Tibial artery (tissue), 4 donors: Measurements from ENCODE around the gene APP.

Source experiments
- DNase-seq, 2 donors: peaks; one replicate each; pipeline ENCODE4 v3.0.0-alpha.2; 2019
- H3K27ac ChIP-seq, 2 donors: fragments of 200-600 bp; sonication (generic) in 1 of 2; 1 replicate in 1 of 2; 2 replicates in 1 of 2; pipeline ENCODE4 v1.5.1; 2018 to 2019; ENCODE audit warnings: mild to moderate bottlenecking in 1 of 2
- H3K27me3 ChIP-seq, 2 donors: fragments of 200-600 bp; sonication (generic) in 1 of 2; one replicate each; pipeline versions ENCODE4 v1.5.1 to v1.6.0; 2016 to 2019
- H3K36me3 ChIP-seq, 3 donors: fragments of 200-600 bp; sonication (generic) in 2 of 3; one replicate each; pipeline ENCODE4 v1.5.1; 2016 to 2019; ENCODE audit warnings: mild to moderate bottlenecking in 2 of 3
- H3K4me1 ChIP-seq, 4 donors: fragments of 200-600 bp; sonication (generic) in 2 of 4; 1 replicate in 3 of 4; 2 replicates in 1 of 4; pipeline ENCODE4 v1.5.1; 2016 to 2019
- H3K4me3 ChIP-seq, 2 donors: fragments of 200-600 bp; sonication (generic) in 1 of 2; 1 replicate in 1 of 2; 2 replicates in 1 of 2; pipeline ENCODE4 v1.5.1; 2018 to 2019; ENCODE audit warnings: mild to moderate bottlenecking in 2 of 2
- H3K9me3 ChIP-seq, 3 donors: fragments of 200-600 bp; sonication (generic) in 1 of 3; one replicate each; pipeline ENCODE4 v1.5.1; 2016 to 2019
- intact Hi-C: fragments of 100-400 bp; cut with DNase I; formaldehyde crosslinking; loops from one replicate; pipeline ENCODE4 v1.15.0; 2023; ENCODE audit warnings: low total_unique reads
- TF ChIP-seq, protein P1 (sequence below), 2 experiments: fragments of 200-600 bp in 1 of 2; fragments of 450-650 bp in 1 of 2; IDR thresholded peaks; one replicate each; pipeline ENCODE4 v1.5.1; 2017 to 2019; ENCODE audit warnings: antibody characterized with exemption in 2 of 2, mild to moderate bottlenecking in 1 of 2, moderate library complexity in 1 of 2

APP gene

DNA sequence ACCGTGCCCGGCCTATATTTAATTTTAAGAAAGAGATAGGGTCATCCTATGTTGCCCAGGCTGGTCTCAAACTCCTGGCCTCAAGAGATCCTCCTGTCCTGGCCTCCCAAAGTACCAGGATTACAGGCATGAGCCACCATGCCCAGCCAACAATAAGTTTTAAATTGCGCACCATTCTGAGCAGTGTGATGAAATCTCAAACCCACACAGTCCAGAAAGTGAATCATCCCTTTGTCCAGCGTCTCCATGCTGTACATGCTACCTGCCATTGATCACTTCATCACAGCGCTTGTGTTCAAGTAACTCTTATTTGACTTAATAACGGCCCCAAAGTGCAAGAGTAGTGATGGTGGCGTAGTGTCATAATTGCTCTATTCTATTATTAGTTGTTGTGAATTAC is 75.4 kb downstream of the APP start:
- H3K9me3 ChIP-seq = no peaks in the 10 kb centered on the region
- H3K27ac ChIP-seq = no peak overlapping the region
- DNase-seq = no peak
- intact Hi-C loops = no loop called here
- H3K27me3 ChIP-seq = no peaks in the 10 kb centered on the region
- no peak overlapping the region for H3K4me3 ChIP-seq
- TF ChIP-seq, protein P1, sequence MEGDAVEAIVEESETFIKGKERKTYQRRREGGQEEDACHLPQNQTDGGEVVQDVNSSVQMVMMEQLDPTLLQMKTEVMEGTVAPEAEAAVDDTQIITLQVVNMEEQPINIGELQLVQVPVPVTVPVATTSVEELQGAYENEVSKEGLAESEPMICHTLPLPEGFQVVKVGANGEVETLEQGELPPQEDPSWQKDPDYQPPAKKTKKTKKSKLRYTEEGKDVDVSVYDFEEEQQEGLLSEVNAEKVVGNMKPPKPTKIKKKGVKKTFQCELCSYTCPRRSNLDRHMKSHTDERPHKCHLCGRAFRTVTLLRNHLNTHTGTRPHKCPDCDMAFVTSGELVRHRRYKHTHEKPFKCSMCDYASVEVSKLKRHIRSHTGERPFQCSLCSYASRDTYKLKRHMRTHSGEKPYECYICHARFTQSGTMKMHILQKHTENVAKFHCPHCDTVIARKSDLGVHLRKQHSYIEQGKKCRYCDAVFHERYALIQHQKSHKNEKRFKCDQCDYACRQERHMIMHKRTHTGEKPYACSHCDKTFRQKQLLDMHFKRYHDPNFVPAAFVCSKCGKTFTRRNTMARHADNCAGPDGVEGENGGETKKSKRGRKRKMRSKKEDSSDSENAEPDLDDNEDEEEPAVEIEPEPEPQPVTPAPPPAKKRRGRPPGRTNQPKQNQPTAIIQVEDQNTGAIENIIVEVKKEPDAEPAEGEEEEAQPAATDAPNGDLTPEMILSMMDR (IDR thresholded peaks at IDR 0.05) = no peak
- no peaks in the 10 kb centered on the region for H3K36me3 ChIP-seq
- H3K4me1 ChIP-seq = peaks cover 0 to 6% (median 2%) of the 10 kb centered on the region in 4 donors

DNA sequence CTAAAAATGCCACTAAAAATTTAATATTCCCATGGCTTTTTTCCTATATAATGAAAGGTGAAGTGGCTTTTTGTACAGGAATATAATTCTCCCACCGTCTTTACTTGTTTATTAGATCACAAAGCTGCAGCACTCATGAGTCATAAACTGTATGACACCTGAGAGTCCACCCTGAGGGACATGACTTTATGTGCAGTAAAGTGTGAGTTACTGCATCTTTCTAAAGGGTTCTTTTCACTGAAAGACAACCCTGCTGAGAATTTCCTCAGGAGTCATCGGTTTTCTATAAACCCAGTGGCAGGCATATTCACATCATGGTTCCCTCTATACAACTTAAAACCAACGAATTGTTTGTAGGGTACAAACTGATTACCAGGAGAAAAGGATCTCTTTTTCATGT is 77.4 kb downstream of the APP start:
- H3K9me3 ChIP-seq = no peaks in the 10 kb centered on the region
- peaks cover 4 to 6% (median 5%) of the 10 kb centered on the region in 3 donors for H3K36me3 ChIP-seq
- no peak overlapping the region for H3K27ac ChIP-seq
- H3K4me3 ChIP-seq = no peak overlapping the region
- no peak for DNase-seq
- intact Hi-C loops = no loop called here
- TF ChIP-seq, protein P1 (IDR thresholded peaks at IDR 0.05) = no peak
- H3K27me3 ChIP-seq = no peaks in the 10 kb centered on the region
- no peaks in the 10 kb centered on the region for H3K4me1 ChIP-seq

DNA sequence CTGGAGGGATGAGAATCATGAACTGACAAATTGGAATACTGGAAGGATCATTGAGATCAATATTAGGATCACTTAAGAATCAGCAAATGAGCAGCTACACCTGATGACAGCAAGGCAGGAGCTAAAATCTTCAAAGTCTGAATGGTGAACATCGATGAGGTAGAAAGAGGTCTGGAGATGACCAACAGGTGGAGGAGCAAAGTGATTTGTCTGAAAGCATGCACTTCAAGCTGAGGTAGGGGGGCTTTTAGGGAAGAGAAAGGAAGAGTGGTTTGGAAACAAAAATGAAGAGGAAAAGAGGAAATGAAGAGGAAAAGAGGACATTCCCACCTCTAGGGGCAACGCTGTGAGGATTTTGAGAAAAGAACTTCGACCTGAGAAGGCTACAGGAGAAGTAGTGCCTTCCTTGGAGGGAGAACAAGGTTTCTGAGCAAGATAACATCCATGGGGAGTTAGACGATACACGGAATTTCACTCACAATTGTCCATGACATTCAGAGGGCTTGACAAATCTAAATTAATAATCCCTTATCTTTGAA is 79.0 kb downstream of the APP start:
- Histone ChIP-seq H3K36me3 (peaks cover 4 to 6% (median 5%) of the 10 kb centered on the region in 3 donors), H3K9me3 (no peaks in the 10 kb centered on the region), H3K27ac (no peak overlapping the region), H3K4me1 (no peaks in the 10 kb centered on the region), H3K4me3 (no peak overlapping the region), H3K27me3 (no peaks in the 10 kb centered on the region)
- DNase-seq = no peak
- TF ChIP-seq, protein P1 (IDR thresholded peaks at IDR 0.05) = no peak
- intact Hi-C loops = no loop called here

DNA sequence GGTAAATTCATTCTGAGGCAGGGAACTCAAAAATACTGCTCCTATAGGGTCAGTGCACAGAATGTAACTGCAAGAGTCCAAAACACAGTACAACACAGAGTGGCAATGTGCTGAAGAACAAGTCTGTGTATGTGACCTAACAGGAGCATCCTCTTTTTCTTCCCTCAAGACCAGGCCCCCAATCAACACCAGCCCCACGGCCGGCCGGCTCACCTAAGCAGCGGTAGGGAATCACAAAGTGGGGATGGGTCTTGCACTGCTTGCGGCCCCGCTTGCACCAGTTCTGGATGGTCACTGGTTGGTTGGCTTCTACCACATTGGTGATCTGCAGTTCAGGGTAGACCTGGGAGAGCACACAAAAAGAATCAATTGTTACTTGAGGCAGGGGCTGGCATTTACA is 80.8 kb downstream of the APP start:
- H3K36me3 ChIP-seq = peaks cover 4 to 6% (median 5%) of the 10 kb centered on the region in 3 donors
- H3K4me1 ChIP-seq = no peaks in the 10 kb centered on the region
- no peak overlapping the region for H3K4me3 ChIP-seq
- no peak for DNase-seq
- intact Hi-C loops = no loop called here
- TF ChIP-seq, protein P1 (IDR thresholded peaks at IDR 0.05) = no peak
- H3K27ac ChIP-seq = no peak overlapping the region
- H3K27me3 ChIP-seq = no peaks in the 10 kb centered on the region
- H3K9me3 ChIP-seq = no peaks in the 10 kb centered on the region

DNA sequence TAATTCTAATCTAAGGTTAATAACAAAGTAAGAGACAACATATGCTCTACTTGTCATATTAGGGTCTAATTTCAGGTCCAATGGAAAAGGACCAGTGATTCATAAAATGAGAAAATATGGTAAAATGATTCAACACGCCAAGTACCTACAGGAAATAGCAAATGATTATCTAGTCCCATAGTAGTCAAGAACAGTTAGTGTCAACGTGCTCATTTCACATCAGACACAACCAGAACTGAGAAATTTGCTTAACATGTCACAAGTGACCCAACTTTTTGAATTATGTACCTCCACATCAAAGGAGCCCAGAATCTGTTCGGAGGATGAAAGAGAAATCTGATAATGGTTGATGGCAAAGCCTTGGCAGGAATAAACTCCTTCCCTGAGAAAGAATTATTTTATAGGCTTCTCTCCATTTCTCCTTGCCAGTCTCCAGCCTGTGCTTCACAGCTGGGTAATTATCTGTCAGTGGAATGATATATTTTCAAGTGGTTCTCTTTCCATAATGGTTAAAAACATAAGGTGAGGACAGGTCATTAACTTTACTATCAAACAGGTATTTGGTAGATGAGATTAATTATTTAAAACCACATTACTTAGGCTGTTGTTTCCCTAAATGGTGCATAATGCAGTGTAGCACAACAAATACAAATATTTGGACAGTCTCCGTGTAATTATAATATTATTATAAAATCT is 83.2 kb downstream of the APP start:
- H3K27me3 ChIP-seq = no peaks in the 10 kb centered on the region
- TF ChIP-seq, protein P1 (IDR thresholded peaks at IDR 0.05) = no peak
- no peak for DNase-seq
- H3K4me1 ChIP-seq = peaks cover 0 to 5% (median 0%) of the 10 kb centered on the region in 4 donors
- H3K27ac ChIP-seq = no peak overlapping the region
- H3K4me3 ChIP-seq = no peak overlapping the region
- peaks cover 4 to 6% (median 5%) of the 10 kb centered on the region in 3 donors for H3K36me3 ChIP-seq
- no peaks in the 10 kb centered on the region for H3K9me3 ChIP-seq
- intact Hi-C loops = no loop called here
